ENCODE measurements around the gene PCDH19.

Gene PCDH19

GRCh38 chrX:100315566-100315965 lies 94.5 kb downstream of the PCDH19 start:
- DNase-seq (ENCODE audit: low spot score): no peak

- no peak for DNase-seq (ENCODE audit: low spot score)
Measured at GRCh38 chrX:100299559-100299958, 110.5 kb downstream of the PCDH19 start.

- no peak for DNase-seq (ENCODE audit: low spot score)
Measured at GRCh38 chrX:100297728-100298127, 112.3 kb downstream of the PCDH19 start.

- DNase-seq (ENCODE audit: low spot score): no peak
Measured at GRCh38 chrX:100296183-100296753, 113.8 kb downstream of the PCDH19 start.

- DNase-seq (ENCODE audit: low spot score): no peak
Measured at GRCh38 chrX:100294965-100295364, 115.1 kb downstream of the PCDH19 start.

- DNase-seq (ENCODE audit: low spot score): no peak
Measured at GRCh38 chrX:100289066-100289558, 121.0 kb downstream of the PCDH19 start.

GRCh38 chrX:100277231-100277630 lies 132.8 kb downstream of the PCDH19 start:
- no peak for DNase-seq (ENCODE audit: low spot score)

GRCh38 chrX:100274916-100275315 lies 135.2 kb downstream of the PCDH19 start:
- DNase-seq (ENCODE audit: low spot score): no peak

GRCh38 chrX:100265179-100265578 lies 144.9 kb downstream of the PCDH19 start:
- DNase-seq (ENCODE audit: low spot score): no peak

- no peak for DNase-seq (ENCODE audit: low spot score)
Measured at GRCh38 chrX:100264200-100264599, 145.9 kb downstream of the PCDH19 start.

- DNase-seq (ENCODE audit: low spot score): no peak
Measured at GRCh38 chrX:100263650-100264049, 146.4 kb downstream of the PCDH19 start.

- DNase-seq (ENCODE audit: low spot score): no peak
Measured at GRCh38 chrX:100248885-100249493, 161.1 kb downstream of the PCDH19 start.

GRCh38 chrX:100247826-100248225 lies 162.2 kb downstream of the PCDH19 start:
- no peak for DNase-seq (ENCODE audit: low spot score)

- no peak for DNase-seq (ENCODE audit: low spot score)
Measured at GRCh38 chrX:100244681-100245080, 165.4 kb downstream of the PCDH19 start.

Data from globus pallidus (tissue), 1 donor.